K562 (cell line): ENCODE measurements around the gene KIFC3. TPM values are rescaled to one million over a fixed set of nuclear protein-coding genes. Genes with fewer than 3 reads are reported as not detected.

Experiments
- ARID4B ChIP-seq: sonication (generic); formaldehyde crosslinking; IDR thresholded peaks from 2 replicates; pipeline ENCODE4 v1.8.0; 2022; ENCODE audit warnings: mild to moderate bottlenecking, missing genetic modification reagents
- CBX5 ChIP-seq: IDR thresholded peaks from 2 replicates; pipeline ENCODE4 v1.6.1; 2014; ENCODE audit warnings: low read depth, borderline replicate concordance
- ELF1 ChIP-seq: fragments of 200-800 bp; sonication (Bioruptor generic); IDR thresholded peaks from 2 replicates; pipeline ENCODE4 v1.6.1; 2016; ENCODE audit warnings: missing genetic modification characterization, missing compliant biosample characterization
- ELF4 ChIP-seq: fragments of 450-650 bp; formaldehyde crosslinking; IDR thresholded peaks from 2 replicates; pipeline ENCODE4 v1.4.0; 2022; ENCODE audit warnings: missing genetic modification characterization
- MAFF ChIP-seq: IDR thresholded peaks from 2 replicates; pipeline ENCODE4 v1.6.1; 2012; ENCODE audit warnings: low read length, improper control_type of control experiment
- MECOM ChIP-seq: fragments of 250-450 bp; sonication (Bioruptor Pico); IDR thresholded peaks from 2 replicates; pipeline ENCODE4 v1.8.0; 2022; ENCODE audit warnings: inconsistent platforms
- NFE2 ChIP-seq: IDR thresholded peaks from 2 replicates; pipeline ENCODE4 v1.6.1; 2014; ENCODE audit warnings: antibody characterized with exemption, low read depth
- NR2F6 ChIP-seq: fragments of 450-650 bp; formaldehyde crosslinking; IDR thresholded peaks from 2 replicates; pipeline ENCODE4 v1.4.0; 2020; ENCODE audit warnings: mild to moderate bottlenecking
- SIRT6 ChIP-seq: IDR thresholded peaks from one replicate; pipeline ENCODE4 v1.6.1; 2012; ENCODE audit warnings: low read depth, mild to moderate bottlenecking, control low read depth, inconsistent platforms, low read length, moderate library complexity
- SMARCA4 ChIP-seq: fragments of 450-650 bp; IDR thresholded peaks from 2 replicates; pipeline ENCODE4 v1.6.1; 2016
- SNRNP70 ChIP-seq: fragments of 200-400 bp; formaldehyde crosslinking; optimal IDR thresholded peaks from 2 replicates; pipeline ENCODE3; 2017; ENCODE audit warnings: low read depth, low read length
- STAG1 ChIP-seq: sonication (generic); formaldehyde crosslinking; IDR thresholded peaks from 2 replicates; pipeline ENCODE4 v1.5.0; 2020; ENCODE audit warnings: missing genetic modification reagents, borderline replicate concordance
- U2AF1 ChIP-seq: fragments of 200-400 bp; formaldehyde crosslinking; optimal IDR thresholded peaks from 2 replicates; pipeline ENCODE3; 2017; ENCODE audit warnings: mild to moderate bottlenecking, low read depth, low read length, moderate library complexity
- ZBTB49 ChIP-seq: sonication (generic); formaldehyde crosslinking; IDR thresholded peaks from 2 replicates; pipeline ENCODE4 v1.8.0; 2022; ENCODE audit warnings: missing genetic modification reagents, mild to moderate bottlenecking, borderline replicate concordance
- ZFP91 ChIP-seq: sonication (generic); formaldehyde crosslinking; IDR thresholded peaks from 2 replicates; pipeline ENCODE4 v1.8.0; 2022; ENCODE audit warnings: mild to moderate bottlenecking, missing genetic modification reagents
- ZNF408 ChIP-seq: fragments of 250-450 bp; sonication (Bioruptor Pico); IDR thresholded peaks from 2 replicates; pipeline ENCODE4 v1.4.0; 2020; ENCODE audit warnings: low read depth, mild to moderate bottlenecking, moderate library complexity
- ZNF561 ChIP-seq: fragments of 450-650 bp; formaldehyde crosslinking; conservative IDR thresholded peaks from 2 replicates; pipeline ENCODE4 v1.4.0; 2020; ENCODE audit warnings: mild to moderate bottlenecking, moderate library complexity
- ZNF644 ChIP-seq: fragments of 200-800 bp; sonication (Bioruptor generic); IDR thresholded peaks from 2 replicates; pipeline ENCODE4 v1.6.1; 2016; ENCODE audit warnings: low read depth, missing genetic modification characterization, missing compliant biosample characterization
- ZNF780A ChIP-seq: fragments of 250-450 bp; sonication (Bioruptor Pico); IDR thresholded peaks from 2 replicates; pipeline ENCODE4 v1.5.0; 2021; ENCODE audit warnings: mild to moderate bottlenecking
- polyA plus RNA-seq, 8 experiments: library from polyadenylated mRNA; depleted of rRNA in 4 of 8; stranded (reverse) in 5 of 8; unstranded in 3 of 8; fragments of >200 nt; fragmentation: Nextera tagmentation in 2 of 8; fragmentation: Illumina TruSeq in 1 of 8; extraction: Ambion mirVana in 2 of 8; extraction: Trizol in 1 of 8; gene quantifications; 2 replicates each; pipeline versions ENCODE4 v1.2.1 to v1.2.3, GENCODE V29; 2011 to 2014; ENCODE audit warnings: inconsistent platforms in 1 of 8, missing spikeins in 1 of 8
- total RNA-seq, 7 experiments: library from RNA; depleted of rRNA in 6 of 7; stranded (reverse); fragments of >200 nt in 6 of 7; fragmentation: Illumina TruSeq in 2 of 7; extraction: Trizol in 2 of 7; gene quantifications; 2 replicates each; pipeline versions ENCODE4 v1.2.1 to v1.2.3, GENCODE V29; 2011 to 2021; ENCODE audit warnings: low replicate concordance in 1 of 7

The KIFC3 gene
- total and polyA plus RNA-seq, 9 of the 15 experiments (the other 6 are each of a cell fraction or from before 2014, with no cell fraction given), result 0.23 to 105 (median 26.2) TPM

GRCh38 chr16:57800200-57801097 is 1.8 kb downstream of the KIFC3 start (continued):
- TF ChIP-seq ARID4B (CRISPR knock-in tag), result no peak
- TF ChIP-seq SNRNP70, result peak; percentile 44
- TF ChIP-seq MECOM, result 0 out of 2 replicates have a peak, but pooled peaks have one; percentile 47
- no peak for TF ChIP-seq ZNF408 (CRISPR knock-in tag)
- TF ChIP-seq ZFP91 (CRISPR knock-in tag), result no peak
- no peak for TF ChIP-seq STAG1 (CRISPR knock-in tag)
- no peak for TF ChIP-seq ZNF780A
- TF ChIP-seq ZBTB49, result no peak
- no peak for TF ChIP-seq SIRT6
- no peak for TF ChIP-seq U2AF1
- no peak for TF ChIP-seq NR2F6 (CRISPR knock-in tag)
- peak; percentile 92 for TF ChIP-seq SMARCA4
- no peak for TF ChIP-seq CBX5
- no peak for TF ChIP-seq ELF1 (tag)
- no peak for TF ChIP-seq ZNF561
- TF ChIP-seq NFE2, result no peak
- no peak for TF ChIP-seq MAFF
- TF ChIP-seq ELF4 (CRISPR knock-in tag), result peak; percentile 86
- TF ChIP-seq ZNF644 (tag), result no peak
